OCI-LY7 (cell line): ENCODE measurements around the gene CCL21.

Source experiments
- CTCF ChIP-seq: fragments of 200-600 bp; sonication (generic); conservative IDR thresholded peaks from 2 replicates; pipeline ENCODE4 v1.5.1; 2014; ENCODE audit warnings: mild to moderate bottlenecking, antibody characterized with exemption, low read length, moderate library complexity, mixed read lengths
- EZH2phosphoT487 ChIP-seq: fragments of 200-600 bp; sonication (generic); IDR thresholded peaks from 2 replicates; pipeline ENCODE4 v1.6.1; 2018; ENCODE audit warnings: low read depth, borderline replicate concordance, mild to moderate bottlenecking, mixed run types, antibody characterized with exemption, low read length, moderate library complexity, mixed read lengths

GRCh38 chr9:34684145-34684544 is 25.8 kb downstream of the CCL21 start:
- TF ChIP-seq CTCF = no peak
- no peak for TF ChIP-seq EZH2phosphoT487
